ENCODE measurements around the gene RPP30.

DNA sequence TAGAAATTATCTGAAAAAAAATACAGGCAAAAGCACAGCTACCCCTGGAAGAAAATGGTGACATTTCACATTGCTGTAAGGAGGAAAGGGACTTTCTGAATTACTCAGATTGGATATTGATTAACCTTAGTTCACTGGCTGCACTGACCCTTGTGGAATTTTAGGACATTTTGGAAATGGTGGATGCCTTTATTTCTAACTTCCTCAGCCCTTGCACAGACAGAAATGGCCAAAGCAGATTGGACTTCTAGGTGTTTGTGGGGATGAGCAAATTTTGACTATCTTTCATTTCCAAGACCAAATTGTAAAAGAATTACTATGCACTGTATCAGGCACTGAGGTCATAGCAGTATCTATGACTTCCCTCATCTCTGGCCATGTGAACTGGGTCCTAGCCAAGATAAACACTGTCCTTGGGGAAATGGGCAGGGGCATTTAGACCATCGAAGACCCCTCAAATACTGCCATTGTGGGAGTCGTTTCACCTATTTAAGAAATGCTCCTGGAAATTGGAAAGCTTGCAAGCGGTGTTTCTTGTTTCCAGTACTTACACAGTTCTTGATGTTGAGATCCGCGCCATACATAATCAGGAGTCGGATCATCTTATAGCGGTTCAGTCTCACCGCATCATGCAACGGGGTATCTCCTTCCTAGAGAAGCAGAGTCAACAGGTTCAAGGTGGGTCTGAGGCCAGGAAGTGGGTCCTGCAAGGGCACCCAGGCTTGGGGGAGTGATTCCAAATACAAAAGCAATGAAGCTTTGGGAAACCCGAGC lies 43.4 kb downstream of the RPP30 start:
- no peak for TF ChIP-seq POLR2A (IDR thresholded peaks at IDR 0.05; ENCODE audit: borderline replicate concordance, extremely low read depth, insufficient read depth, insufficient read length)
- TF ChIP-seq, protein P1, sequence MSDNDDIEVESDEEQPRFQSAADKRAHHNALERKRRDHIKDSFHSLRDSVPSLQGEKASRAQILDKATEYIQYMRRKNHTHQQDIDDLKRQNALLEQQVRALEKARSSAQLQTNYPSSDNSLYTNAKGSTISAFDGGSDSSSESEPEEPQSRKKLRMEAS (IDR thresholded peaks at IDR 0.05), result no peak
- no peak for TF ChIP-seq SP1 (IDR thresholded peaks at IDR 0.05; ENCODE audit: low read depth)
- TF ChIP-seq, protein P2, sequence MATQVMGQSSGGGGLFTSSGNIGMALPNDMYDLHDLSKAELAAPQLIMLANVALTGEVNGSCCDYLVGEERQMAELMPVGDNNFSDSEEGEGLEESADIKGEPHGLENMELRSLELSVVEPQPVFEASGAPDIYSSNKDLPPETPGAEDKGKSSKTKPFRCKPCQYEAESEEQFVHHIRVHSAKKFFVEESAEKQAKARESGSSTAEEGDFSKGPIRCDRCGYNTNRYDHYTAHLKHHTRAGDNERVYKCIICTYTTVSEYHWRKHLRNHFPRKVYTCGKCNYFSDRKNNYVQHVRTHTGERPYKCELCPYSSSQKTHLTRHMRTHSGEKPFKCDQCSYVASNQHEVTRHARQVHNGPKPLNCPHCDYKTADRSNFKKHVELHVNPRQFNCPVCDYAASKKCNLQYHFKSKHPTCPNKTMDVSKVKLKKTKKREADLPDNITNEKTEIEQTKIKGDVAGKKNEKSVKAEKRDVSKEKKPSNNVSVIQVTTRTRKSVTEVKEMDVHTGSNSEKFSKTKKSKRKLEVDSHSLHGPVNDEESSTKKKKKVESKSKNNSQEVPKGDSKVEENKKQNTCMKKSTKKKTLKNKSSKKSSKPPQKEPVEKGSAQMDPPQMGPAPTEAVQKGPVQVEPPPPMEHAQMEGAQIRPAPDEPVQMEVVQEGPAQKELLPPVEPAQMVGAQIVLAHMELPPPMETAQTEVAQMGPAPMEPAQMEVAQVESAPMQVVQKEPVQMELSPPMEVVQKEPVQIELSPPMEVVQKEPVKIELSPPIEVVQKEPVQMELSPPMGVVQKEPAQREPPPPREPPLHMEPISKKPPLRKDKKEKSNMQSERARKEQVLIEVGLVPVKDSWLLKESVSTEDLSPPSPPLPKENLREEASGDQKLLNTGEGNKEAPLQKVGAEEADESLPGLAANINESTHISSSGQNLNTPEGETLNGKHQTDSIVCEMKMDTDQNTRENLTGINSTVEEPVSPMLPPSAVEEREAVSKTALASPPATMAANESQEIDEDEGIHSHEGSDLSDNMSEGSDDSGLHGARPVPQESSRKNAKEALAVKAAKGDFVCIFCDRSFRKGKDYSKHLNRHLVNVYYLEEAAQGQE (IDR thresholded peaks at IDR 0.05; ENCODE audit: low read depth), result no peak
- no peak for TF ChIP-seq JUND (IDR thresholded peaks at IDR 0.05)
- TF ChIP-seq, protein P3, sequence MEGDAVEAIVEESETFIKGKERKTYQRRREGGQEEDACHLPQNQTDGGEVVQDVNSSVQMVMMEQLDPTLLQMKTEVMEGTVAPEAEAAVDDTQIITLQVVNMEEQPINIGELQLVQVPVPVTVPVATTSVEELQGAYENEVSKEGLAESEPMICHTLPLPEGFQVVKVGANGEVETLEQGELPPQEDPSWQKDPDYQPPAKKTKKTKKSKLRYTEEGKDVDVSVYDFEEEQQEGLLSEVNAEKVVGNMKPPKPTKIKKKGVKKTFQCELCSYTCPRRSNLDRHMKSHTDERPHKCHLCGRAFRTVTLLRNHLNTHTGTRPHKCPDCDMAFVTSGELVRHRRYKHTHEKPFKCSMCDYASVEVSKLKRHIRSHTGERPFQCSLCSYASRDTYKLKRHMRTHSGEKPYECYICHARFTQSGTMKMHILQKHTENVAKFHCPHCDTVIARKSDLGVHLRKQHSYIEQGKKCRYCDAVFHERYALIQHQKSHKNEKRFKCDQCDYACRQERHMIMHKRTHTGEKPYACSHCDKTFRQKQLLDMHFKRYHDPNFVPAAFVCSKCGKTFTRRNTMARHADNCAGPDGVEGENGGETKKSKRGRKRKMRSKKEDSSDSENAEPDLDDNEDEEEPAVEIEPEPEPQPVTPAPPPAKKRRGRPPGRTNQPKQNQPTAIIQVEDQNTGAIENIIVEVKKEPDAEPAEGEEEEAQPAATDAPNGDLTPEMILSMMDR (IDR thresholded peaks at IDR 0.05 in 2 of 3, conservative IDR thresholded peaks at IDR 0.05 in 1 of 3; ENCODE audit: borderline replicate concordance in 1 of 3, insufficient read depth in 1 of 3, low read depth in 2 of 3, low read length in 2 of 3), result no peak
- no peak for TF ChIP-seq EZH2phosphoT487 (IDR thresholded peaks at IDR 0.05; ENCODE audit: borderline replicate concordance)
- no peak for TF ChIP-seq EZH2 (IDR thresholded peaks at IDR 0.05)
- TF ChIP-seq ZFX (IDR thresholded peaks at IDR 0.05), result no peak
- TF ChIP-seq SIN3A (IDR thresholded peaks at IDR 0.05; ENCODE audit: low read depth), result no peak
- TF ChIP-seq RAD21 (IDR thresholded peaks at IDR 0.05; ENCODE audit: low read depth), result no peak
- no peak for TF ChIP-seq CEBPB (IDR thresholded peaks at IDR 0.05; ENCODE audit: low read depth)
- TF ChIP-seq ZNF274 (IDR thresholded peaks at IDR 0.05; ENCODE audit: low read depth, low read length), result no peak
- no peak for TF ChIP-seq ELF1 (IDR thresholded peaks at IDR 0.05; ENCODE audit: borderline replicate concordance, low read depth)

Data from HCT116 (cell line).